Measurements from ENCODE around the gene THSD4.

The THSD4 gene

DNA sequence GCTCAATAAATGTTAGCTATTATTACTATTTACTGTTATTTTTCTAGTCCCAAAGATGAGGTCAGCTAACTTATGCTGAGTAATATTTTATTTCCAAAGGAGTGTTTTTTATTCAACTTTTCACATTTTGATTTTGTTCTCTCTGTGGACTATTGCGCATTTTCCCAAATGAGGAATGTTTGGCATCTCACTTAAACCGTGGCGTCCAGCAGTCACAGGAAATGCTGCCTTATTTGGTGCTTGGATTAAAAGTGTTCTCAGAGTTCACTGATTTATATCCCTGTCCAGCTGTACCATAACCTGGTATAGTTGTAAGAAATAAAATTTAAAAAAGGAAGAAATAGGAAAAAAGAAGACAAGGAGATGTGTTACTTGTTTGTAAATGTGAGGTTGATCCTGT is 166.8 kb downstream of the THSD4 start:
- no peak for TF ChIP-seq CTCF (IDR thresholded peaks at IDR 0.05; ENCODE audit: extremely low read depth, missing control alignments)
- no peak for DNase-seq (ENCODE audit: low spot score)

GRCh38 chr15:71288348-71288955 is 173.2 kb downstream of the THSD4 start:
- no peak for DNase-seq (ENCODE audit: low spot score)
- no peak for TF ChIP-seq CTCF (IDR thresholded peaks at IDR 0.05; ENCODE audit: extremely low read depth, missing control alignments)

DNA sequence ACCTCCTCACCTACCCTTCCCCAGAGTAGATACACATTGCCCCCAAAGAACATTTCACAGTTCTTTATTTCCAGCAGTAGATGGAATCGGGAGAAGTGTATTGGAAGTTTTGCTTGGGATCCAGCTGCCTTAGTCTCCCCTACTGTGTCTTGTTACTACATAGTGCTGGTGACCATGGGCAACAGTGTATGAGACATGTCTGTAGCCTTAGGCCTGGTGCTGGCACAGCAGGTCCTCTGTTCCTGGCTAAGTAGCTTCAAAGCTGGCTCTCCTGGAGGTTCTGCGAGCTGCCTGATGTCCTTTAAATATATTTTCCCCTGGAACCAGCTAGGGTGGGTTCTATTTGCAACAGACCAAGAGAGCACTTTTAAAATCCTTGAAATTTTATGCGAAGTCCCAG is 174.7 kb downstream of the THSD4 start:
- no peak for TF ChIP-seq CTCF (IDR thresholded peaks at IDR 0.05; ENCODE audit: extremely low read depth, missing control alignments)
- no peak for DNase-seq (ENCODE audit: low spot score)

DNA sequence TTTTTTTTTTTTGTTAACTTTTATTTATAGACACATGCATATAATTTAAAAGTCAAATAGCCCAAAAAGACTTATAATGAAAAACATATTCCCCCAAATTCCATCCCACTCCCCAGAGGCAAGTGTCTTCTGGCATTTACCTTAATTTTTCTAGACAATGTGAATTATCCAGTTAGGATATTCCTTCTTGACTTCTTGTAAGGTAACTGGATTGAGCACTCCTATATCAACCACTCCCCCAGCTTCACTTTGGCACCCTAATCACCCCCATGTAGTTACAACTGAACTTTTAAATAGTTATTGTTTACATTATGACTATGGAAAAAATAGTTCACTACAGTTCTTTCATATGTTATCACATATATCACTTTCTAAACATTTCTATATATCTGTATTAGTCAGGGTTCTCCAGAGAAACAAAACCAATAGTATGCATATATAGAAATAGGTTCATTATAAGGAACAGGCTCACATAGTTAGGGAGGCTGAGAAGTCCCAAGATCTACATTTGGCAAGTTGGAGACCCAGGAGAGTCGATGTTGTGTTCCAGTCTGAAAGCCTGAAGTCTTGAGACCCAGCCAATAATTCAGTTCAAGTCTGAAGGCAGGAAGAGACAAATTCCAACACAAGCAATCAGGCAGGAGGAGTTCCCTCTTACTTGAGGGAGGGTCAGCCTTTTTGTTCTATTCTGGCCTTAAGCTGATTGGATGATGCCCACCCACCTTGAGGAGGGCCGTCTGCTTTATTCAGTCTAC is 175.8 kb downstream of the THSD4 start:
- TF ChIP-seq CTCF (IDR thresholded peaks at IDR 0.05; ENCODE audit: extremely low read depth, missing control alignments) = no peak
- no peak for DNase-seq (ENCODE audit: low spot score)

DNA sequence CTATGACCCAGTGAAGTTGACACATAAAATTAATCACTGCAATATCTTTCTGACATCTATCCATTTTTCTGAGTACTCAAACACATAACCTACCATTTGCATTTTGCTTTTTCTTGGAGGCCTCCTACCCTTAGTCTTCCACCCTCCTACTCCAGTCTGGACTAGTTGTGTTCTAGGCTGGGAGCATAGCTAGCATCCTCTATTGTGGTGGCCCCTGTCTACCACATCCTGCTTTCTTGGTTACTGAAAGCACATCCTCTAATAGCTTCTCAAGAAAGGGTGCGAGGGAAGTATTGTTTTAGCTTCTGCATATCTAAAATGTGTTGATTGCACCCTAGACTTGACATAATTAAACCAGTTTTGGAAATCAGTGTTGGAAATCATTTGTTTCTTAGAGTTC is 176.5 kb downstream of the THSD4 start:
- no peak for TF ChIP-seq CTCF (IDR thresholded peaks at IDR 0.05; ENCODE audit: extremely low read depth, missing control alignments)
- no peak for DNase-seq (ENCODE audit: low spot score)

- DNase-seq (ENCODE audit: low spot score) = no peak
- no peak for TF ChIP-seq CTCF (IDR thresholded peaks at IDR 0.05; ENCODE audit: extremely low read depth, missing control alignments)
These were observed 178.5 kb downstream of the THSD4 start for GRCh38 chr15:71293723-71294122.

DNA sequence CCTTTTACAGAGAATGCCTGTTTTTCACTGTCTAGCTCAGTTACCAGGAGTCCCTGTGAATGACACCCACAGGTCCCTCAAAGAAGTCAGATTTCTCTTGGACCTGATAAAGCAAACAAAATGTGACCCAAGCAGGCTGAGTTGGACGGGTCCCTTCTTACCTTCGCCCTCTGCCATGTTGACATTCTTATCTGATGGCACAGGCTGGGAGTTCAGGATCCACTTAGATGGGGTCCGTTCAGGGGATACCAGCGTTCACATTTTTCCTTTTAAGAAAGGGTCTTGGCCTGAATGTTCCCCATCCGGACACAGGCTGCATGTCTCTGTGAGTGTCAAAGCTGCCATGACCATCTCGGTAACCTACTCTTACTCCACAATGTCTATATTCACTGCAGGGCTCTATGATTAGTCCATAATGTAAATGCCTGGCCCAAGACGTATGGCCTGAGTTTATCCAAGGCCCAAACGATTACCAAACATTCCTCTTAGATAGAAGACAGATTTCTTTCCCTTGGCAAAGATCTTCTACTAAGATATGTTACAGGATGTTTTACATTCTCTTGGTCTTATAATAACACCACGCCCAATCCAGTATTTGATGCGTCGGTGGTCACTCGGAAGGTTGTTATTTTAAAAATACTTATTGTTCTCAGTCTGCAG is 179.1 kb downstream of the THSD4 start:
- no peak for DNase-seq (ENCODE audit: low spot score)
- no peak for TF ChIP-seq CTCF (IDR thresholded peaks at IDR 0.05; ENCODE audit: extremely low read depth, missing control alignments)

Measured in GM20000 (cell line).